ENCODE results near the gene GULP1. TPM values are rescaled to one million over a fixed set of nuclear protein-coding genes. Genes with fewer than 3 reads are reported as not detected.

Gene GULP1
- total RNA-seq, 1 donor from 2014 or later: 39.4 TPM

GRCh38 chr2:188492751-188493150, 201.1 kb downstream of the GULP1 start:
- Histone ChIP-seq H3K4me3 (ENCODE audit: insufficient read depth, low read depth, low read length) (no peak overlapping the region), H3K4me1 (ENCODE audit: insufficient read depth, low read length) (peaks cover 6% of the 10 kb centered on the region), H3K9me3 (ENCODE audit: insufficient read depth, low read depth, low read length) (no peaks in the 10 kb centered on the region), H3K9ac (ENCODE audit: low read length) (no peak overlapping the region), H2AFZ (ENCODE audit: low read depth, low read length) (no peak overlapping the region), H3K36me3 (ENCODE audit: insufficient read depth, low read length) (no peaks in the 10 kb centered on the region), H3K27me3 (ENCODE audit: insufficient read depth, low read length) (no peaks in the 10 kb centered on the region), H4K20me1 (ENCODE audit: insufficient read depth, low read length) (no peaks in the 10 kb centered on the region), H3K4me2 (ENCODE audit: low read length) (no peak overlapping the region), H3K27ac (ENCODE audit: low read depth, low read length) (no peak overlapping the region), H3K79me2 (ENCODE audit: insufficient read depth, low read length) (no peaks in the 10 kb centered on the region)
- FAIRE-seq: no peak
- Mint-ChIP-seq H3K4me1 (ENCODE audit: low read depth, unreplicated experiment) (peaks cover 13% of the 10 kb centered on the region), H3K27me3 (ENCODE audit: low read depth, unreplicated experiment) (no peaks in the 10 kb centered on the region), H3K36me3 (ENCODE audit: low read depth, unreplicated experiment) (peaks cover 2% of the 10 kb centered on the region), H3K4me3 (ENCODE audit: unreplicated experiment) (no peak overlapping the region), H3K27ac (ENCODE audit: unreplicated experiment) (no peak overlapping the region), H3K9me3 (ENCODE audit: unreplicated experiment) (no peaks in the 10 kb centered on the region)
- TF ChIP-seq CTCF (IDR thresholded peaks at IDR 0.05; ENCODE audit: insufficient read depth, low read depth, low read length) (no peak), EZH2 (IDR thresholded peaks at IDR 0.05; ENCODE audit: insufficient read depth, low read length) (no peak)
- no peak for DNase-seq (ENCODE audit: low read depth)

GRCh38 chr2:188494906-188495305, 203.2 kb downstream of the GULP1 start:
- peak; percentile 20 for FAIRE-seq
- Histone ChIP-seq H3K27me3 (ENCODE audit: insufficient read depth, low read length) (no peaks in the 10 kb centered on the region), H3K9me3 (ENCODE audit: insufficient read depth, low read depth, low read length) (no peaks in the 10 kb centered on the region), H3K4me3 (ENCODE audit: insufficient read depth, low read depth, low read length) (no peak overlapping the region), H3K36me3 (ENCODE audit: insufficient read depth, low read length) (no peaks in the 10 kb centered on the region), H3K27ac (ENCODE audit: low read depth, low read length) (no peak overlapping the region), H3K9ac (ENCODE audit: low read length) (no peak overlapping the region), H3K4me1 (ENCODE audit: insufficient read depth, low read length) (peaks cover 9% of the 10 kb centered on the region), H2AFZ (ENCODE audit: low read depth, low read length) (no peak overlapping the region), H3K4me2 (ENCODE audit: low read length) (no peak overlapping the region), H3K79me2 (ENCODE audit: insufficient read depth, low read length) (no peaks in the 10 kb centered on the region), H4K20me1 (ENCODE audit: insufficient read depth, low read length) (no peaks in the 10 kb centered on the region)
- Mint-ChIP-seq H3K36me3 (ENCODE audit: low read depth, unreplicated experiment) (peaks cover 2% of the 10 kb centered on the region), H3K4me3 (ENCODE audit: unreplicated experiment) (no peak overlapping the region), H3K9me3 (ENCODE audit: unreplicated experiment) (no peaks in the 10 kb centered on the region), H3K4me1 (ENCODE audit: low read depth, unreplicated experiment) (peaks cover 19% of the 10 kb centered on the region), H3K27ac (ENCODE audit: unreplicated experiment) (no peak overlapping the region), H3K27me3 (ENCODE audit: low read depth, unreplicated experiment) (no peaks in the 10 kb centered on the region)
- no peak for DNase-seq (ENCODE audit: low read depth)
- TF ChIP-seq CTCF (IDR thresholded peaks at IDR 0.05; ENCODE audit: insufficient read depth, low read depth, low read length) (no peak), EZH2 (IDR thresholded peaks at IDR 0.05; ENCODE audit: insufficient read depth, low read length) (no peak)

- TF ChIP-seq EZH2 (IDR thresholded peaks at IDR 0.05; ENCODE audit: insufficient read depth, low read length): no peak
- TF ChIP-seq CTCF (IDR thresholded peaks at IDR 0.05; ENCODE audit: insufficient read depth, low read depth, low read length): no peak
- Mint-ChIP-seq H3K27ac (ENCODE audit: unreplicated experiment) (no peak overlapping the region), H3K36me3 (ENCODE audit: low read depth, unreplicated experiment) (peaks cover 2% of the 10 kb centered on the region), H3K9me3 (ENCODE audit: unreplicated experiment) (no peaks in the 10 kb centered on the region), H3K4me1 (ENCODE audit: low read depth, unreplicated experiment) (peaks cover 19% of the 10 kb centered on the region), H3K27me3 (ENCODE audit: low read depth, unreplicated experiment) (no peaks in the 10 kb centered on the region), H3K4me3 (ENCODE audit: unreplicated experiment) (no peak overlapping the region)
- no peaks in the 10 kb centered on the region for H3K79me2 ChIP-seq (ENCODE audit: insufficient read depth, low read length)
- H3K36me3 ChIP-seq (ENCODE audit: insufficient read depth, low read length): no peaks in the 10 kb centered on the region
- H3K4me3 ChIP-seq (ENCODE audit: insufficient read depth, low read depth, low read length): no peak overlapping the region
- no peak overlapping the region for H3K9ac ChIP-seq (ENCODE audit: low read length)
- H3K27me3 ChIP-seq (ENCODE audit: insufficient read depth, low read length): no peaks in the 10 kb centered on the region
- no peaks in the 10 kb centered on the region for H3K9me3 ChIP-seq (ENCODE audit: insufficient read depth, low read depth, low read length)
- H3K27ac ChIP-seq (ENCODE audit: low read depth, low read length): no peak overlapping the region
- peak overlapping the region; percentile 8 for H3K4me2 ChIP-seq (ENCODE audit: low read length)
- DNase-seq (ENCODE audit: low read depth) (peak; percentile 67), FAIRE-seq (peak; percentile 13)
- H3K4me1 ChIP-seq (ENCODE audit: insufficient read depth, low read length): peaks cover 9% of the 10 kb centered on the region
- H4K20me1 ChIP-seq (ENCODE audit: insufficient read depth, low read length): no peaks in the 10 kb centered on the region
- H2AFZ ChIP-seq (ENCODE audit: low read depth, low read length): no peak overlapping the region
Measured at GRCh38 chr2:188495969-188496431, 204.3 kb downstream of the GULP1 start.

Measured in astrocyte (in vitro differentiated cells and primary cell).